ENCODE measurements around the gene SBSN. TPM values are rescaled to one million over a fixed set of nuclear protein-coding genes. Genes with fewer than 3 reads are reported as not detected.

The SBSN gene
- total and polyA plus RNA-seq, 10 of the 15 experiments (the other 5 are each of a cell fraction or from before 2014, with no cell fraction given), result 0.09 TPM; not detected in 9

DNA sequence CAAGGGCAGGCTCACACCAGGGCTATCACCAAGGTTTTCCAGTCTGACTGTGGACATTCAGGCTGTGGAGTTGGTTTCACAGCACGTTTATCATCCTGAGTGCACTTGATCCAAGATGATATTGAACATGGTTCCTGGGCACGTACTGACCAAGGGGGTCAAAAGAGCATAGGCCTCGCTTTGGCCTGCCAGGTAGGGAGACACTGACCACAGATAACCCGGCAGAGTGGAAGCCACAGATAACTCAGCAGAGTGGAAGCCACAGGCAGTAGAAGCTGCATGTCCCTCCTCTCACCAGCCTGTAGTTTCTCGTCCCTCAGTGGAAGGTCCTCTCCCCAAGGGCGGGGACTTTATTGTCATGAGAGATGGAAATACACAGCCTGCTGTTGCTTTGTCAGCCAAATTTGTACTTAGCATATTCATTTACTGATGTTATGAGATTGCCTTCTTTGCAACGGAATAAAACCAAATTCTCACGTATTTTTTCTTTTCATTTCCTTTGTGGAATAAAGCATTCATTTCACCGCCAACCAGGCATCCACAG lies 29.1 kb downstream of the SBSN start (continued):
- TF ChIP-seq, protein P1, sequence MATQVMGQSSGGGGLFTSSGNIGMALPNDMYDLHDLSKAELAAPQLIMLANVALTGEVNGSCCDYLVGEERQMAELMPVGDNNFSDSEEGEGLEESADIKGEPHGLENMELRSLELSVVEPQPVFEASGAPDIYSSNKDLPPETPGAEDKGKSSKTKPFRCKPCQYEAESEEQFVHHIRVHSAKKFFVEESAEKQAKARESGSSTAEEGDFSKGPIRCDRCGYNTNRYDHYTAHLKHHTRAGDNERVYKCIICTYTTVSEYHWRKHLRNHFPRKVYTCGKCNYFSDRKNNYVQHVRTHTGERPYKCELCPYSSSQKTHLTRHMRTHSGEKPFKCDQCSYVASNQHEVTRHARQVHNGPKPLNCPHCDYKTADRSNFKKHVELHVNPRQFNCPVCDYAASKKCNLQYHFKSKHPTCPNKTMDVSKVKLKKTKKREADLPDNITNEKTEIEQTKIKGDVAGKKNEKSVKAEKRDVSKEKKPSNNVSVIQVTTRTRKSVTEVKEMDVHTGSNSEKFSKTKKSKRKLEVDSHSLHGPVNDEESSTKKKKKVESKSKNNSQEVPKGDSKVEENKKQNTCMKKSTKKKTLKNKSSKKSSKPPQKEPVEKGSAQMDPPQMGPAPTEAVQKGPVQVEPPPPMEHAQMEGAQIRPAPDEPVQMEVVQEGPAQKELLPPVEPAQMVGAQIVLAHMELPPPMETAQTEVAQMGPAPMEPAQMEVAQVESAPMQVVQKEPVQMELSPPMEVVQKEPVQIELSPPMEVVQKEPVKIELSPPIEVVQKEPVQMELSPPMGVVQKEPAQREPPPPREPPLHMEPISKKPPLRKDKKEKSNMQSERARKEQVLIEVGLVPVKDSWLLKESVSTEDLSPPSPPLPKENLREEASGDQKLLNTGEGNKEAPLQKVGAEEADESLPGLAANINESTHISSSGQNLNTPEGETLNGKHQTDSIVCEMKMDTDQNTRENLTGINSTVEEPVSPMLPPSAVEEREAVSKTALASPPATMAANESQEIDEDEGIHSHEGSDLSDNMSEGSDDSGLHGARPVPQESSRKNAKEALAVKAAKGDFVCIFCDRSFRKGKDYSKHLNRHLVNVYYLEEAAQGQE (IDR thresholded peaks at IDR 0.05; ENCODE audit: low read depth, low read length), result no peak

DNA sequence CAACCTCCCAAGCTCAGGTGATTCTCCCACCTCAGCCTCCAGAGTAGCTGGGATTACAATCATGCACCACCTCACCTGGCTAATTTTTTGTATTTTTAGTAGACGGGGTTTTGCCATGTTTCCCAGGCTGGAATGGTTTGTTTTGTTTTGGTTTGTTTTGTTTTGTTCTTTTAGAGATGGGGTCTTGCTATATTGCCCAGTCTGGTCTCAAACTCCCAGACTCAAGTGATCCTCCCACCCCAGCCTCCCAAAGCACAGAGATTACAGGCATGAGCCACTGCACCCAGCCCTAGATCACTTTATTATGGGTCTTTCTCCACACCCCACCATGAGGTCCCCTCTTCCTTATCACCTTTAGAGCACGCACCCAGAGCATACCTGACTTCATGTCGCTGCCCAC lies 29.9 kb downstream of the SBSN start:
- Histone ChIP-seq H4K20me1 (ENCODE audit: control insufficient read depth, insufficient read depth) (no peaks in the 10 kb centered on the region), H2AFZ (ENCODE audit: control insufficient read depth, low read depth, low read length) (no peak overlapping the region), H3K36me3 (ENCODE audit: control insufficient read depth in 2 of 2, insufficient read depth in 2 of 2, low read length in 1 of 2) (no peaks in the 10 kb centered on the region), H3K27me3 (replicated peaks in 1 of 2; ENCODE audit: control insufficient read depth in 2 of 2, insufficient read depth in 2 of 2, low read length in 1 of 2) (no peaks in the 10 kb centered on the region), H3K27ac (ENCODE audit: control insufficient read depth, insufficient read depth) (no peak overlapping the region), H3K4me3 (no peak overlapping the region), H3K9ac (ENCODE audit: control insufficient read depth, insufficient read depth, low read length) (no peak overlapping the region), H3K4me1 (ENCODE audit: control insufficient read depth, insufficient read depth, low read length) (peaks cover 13% of the 10 kb centered on the region), H3K4me2 (ENCODE audit: control insufficient read depth, insufficient read depth) (no peak overlapping the region), H3K9me3 (replicated peaks; ENCODE audit: control insufficient read depth, insufficient read depth, low read length) (no peaks in the 10 kb centered on the region), H3K79me2 (ENCODE audit: control insufficient read depth, insufficient read depth, low read length) (no peaks in the 10 kb centered on the region)
- POLR2A ChIA-PET, result no interaction called here
- RAD21 ChIA-PET (ENCODE audit: unreplicated experiment), result interaction anchor here (0.6 kb wide), 1 partner anchor 144 kb away, joined by 3 read pairs; no protein-coding TSS in a partner anchor
- 40% methylated on average over 3 of the region's 3 CpGs for WGBS (ENCODE audit: insufficient coverage, insufficient replicate concordance, low lambda C conversion rate, missing lambda C conversion rate)
- ATAC-seq (no peak), DNase-seq (ENCODE audit: low read depth, low spot score) (no peak), FAIRE-seq (no peak)
- SMC1A ChIA-PET (ENCODE audit: uncharacterized antibody, unreplicated experiment), result interaction anchor here (1.4 to 4.2 kb wide), 4 partner anchors 8 to 145 kb away, joined by 6 to 44 read pairs (median 8); no protein-coding TSS in a partner anchor
- in situ Hi-C loops (cut with MboI) (no loop called here), intact Hi-C loops (cut with micrococcal nuclease; ENCODE audit: unreplicated experiment) (loop anchor here (10.0 kb wide), 1 partner anchor 233 kb away; the partner anchor contains the start of gene USF2)
- BruUV-seq (replicated peaks), result no TSS peak
- CTCF ChIA-PET, result interaction anchor here (1.2 to 5.5 kb wide), 2 partner anchors 10 to 94 kb away, joined by 4 to 87 read pairs; no protein-coding TSS in a partner anchor
- TF ChIP-seq CHD4 (IDR thresholded peaks at IDR 0.05) (no peak), FOXK2 (IDR thresholded peaks at IDR 0.05) (no peak), BACH1 (IDR thresholded peaks at IDR 0.05; ENCODE audit: borderline replicate concordance) (no peak), EZH2 (IDR thresholded peaks at IDR 0.05; ENCODE audit: borderline replicate concordance, control insufficient read depth, low read depth, low read length) (no peak), CHD1 (IDR thresholded peaks at IDR 0.05; ENCODE audit: low read depth, low read length) (no peak), MYB (IDR thresholded peaks at IDR 0.05; ENCODE audit: borderline replicate concordance, low read depth, low read length) (no peak), HDGF (IDR thresholded peaks at IDR 0.05) (no peak), NRF1 (conservative IDR thresholded peaks at IDR 0.05; ENCODE audit: low read depth, low read length) (no peak), RB1 (IDR thresholded peaks at IDR 0.05; ENCODE audit: borderline replicate concordance) (no peak), SIN3A (IDR thresholded peaks at IDR 0.05; ENCODE audit: low read depth, low read length) (no peak)
- TF ChIP-seq, protein P2, sequence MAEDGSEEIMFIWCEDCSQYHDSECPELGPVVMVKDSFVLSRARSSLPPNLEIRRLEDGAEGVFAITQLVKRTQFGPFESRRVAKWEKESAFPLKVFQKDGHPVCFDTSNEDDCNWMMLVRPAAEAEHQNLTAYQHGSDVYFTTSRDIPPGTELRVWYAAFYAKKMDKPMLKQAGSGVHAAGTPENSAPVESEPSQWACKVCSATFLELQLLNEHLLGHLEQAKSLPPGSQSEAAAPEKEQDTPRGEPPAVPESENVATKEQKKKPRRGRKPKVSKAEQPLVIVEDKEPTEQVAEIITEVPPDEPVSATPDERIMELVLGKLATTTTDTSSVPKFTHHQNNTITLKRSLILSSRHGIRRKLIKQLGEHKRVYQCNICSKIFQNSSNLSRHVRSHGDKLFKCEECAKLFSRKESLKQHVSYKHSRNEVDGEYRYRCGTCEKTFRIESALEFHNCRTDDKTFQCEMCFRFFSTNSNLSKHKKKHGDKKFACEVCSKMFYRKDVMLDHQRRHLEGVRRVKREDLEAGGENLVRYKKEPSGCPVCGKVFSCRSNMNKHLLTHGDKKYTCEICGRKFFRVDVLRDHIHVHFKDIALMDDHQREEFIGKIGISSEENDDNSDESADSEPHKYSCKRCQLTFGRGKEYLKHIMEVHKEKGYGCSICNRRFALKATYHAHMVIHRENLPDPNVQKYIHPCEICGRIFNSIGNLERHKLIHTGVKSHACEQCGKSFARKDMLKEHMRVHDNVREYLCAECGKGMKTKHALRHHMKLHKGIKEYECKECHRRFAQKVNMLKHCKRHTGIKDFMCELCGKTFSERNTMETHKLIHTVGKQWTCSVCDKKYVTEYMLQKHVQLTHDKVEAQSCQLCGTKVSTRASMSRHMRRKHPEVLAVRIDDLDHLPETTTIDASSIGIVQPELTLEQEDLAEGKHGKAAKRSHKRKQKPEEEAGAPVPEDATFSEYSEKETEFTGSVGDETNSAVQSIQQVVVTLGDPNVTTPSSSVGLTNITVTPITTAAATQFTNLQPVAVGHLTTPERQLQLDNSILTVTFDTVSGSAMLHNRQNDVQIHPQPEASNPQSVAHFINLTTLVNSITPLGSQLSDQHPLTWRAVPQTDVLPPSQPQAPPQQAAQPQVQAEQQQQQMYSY (CRISPR knock-in tag; IDR thresholded peaks at IDR 0.05), result no peak
- TF ChIP-seq, protein P3, sequence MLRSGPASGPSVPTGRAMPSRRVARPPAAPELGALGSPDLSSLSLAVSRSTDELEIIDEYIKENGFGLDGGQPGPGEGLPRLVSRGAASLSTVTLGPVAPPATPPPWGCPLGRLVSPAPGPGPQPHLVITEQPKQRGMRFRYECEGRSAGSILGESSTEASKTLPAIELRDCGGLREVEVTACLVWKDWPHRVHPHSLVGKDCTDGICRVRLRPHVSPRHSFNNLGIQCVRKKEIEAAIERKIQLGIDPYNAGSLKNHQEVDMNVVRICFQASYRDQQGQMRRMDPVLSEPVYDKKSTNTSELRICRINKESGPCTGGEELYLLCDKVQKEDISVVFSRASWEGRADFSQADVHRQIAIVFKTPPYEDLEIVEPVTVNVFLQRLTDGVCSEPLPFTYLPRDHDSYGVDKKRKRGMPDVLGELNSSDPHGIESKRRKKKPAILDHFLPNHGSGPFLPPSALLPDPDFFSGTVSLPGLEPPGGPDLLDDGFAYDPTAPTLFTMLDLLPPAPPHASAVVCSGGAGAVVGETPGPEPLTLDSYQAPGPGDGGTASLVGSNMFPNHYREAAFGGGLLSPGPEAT (IDR thresholded peaks at IDR 0.05; ENCODE audit: low read depth), result no peak
- TF ChIP-seq, protein P4, sequence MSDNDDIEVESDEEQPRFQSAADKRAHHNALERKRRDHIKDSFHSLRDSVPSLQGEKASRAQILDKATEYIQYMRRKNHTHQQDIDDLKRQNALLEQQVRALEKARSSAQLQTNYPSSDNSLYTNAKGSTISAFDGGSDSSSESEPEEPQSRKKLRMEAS (IDR thresholded peaks at IDR 0.05; ENCODE audit: low read depth, low read length), result no peak

All from GM12878 (cell line).